Lower leg skin (tissue), 3 donors: ENCODE results near the gene SLC35G6.
"Not testable (repeated sequence)": the region's sequence is repeated elsewhere in the genome, so short reads cannot be mapped to it uniquely, and the experiment has no call there.

Source experiments
- CTCF ChIP-seq, 3 donors: fragments of 450-650 bp; IDR thresholded peaks; one replicate each; pipeline ENCODE4 v1.5.1; 2016; ENCODE audit warnings: antibody characterized with exemption in 3 of 3, mild to moderate bottlenecking in 3 of 3, moderate library complexity in 2 of 3
- POLR2A ChIP-seq, 2 donors: fragments of 450-650 bp; IDR thresholded peaks; one replicate each; pipeline ENCODE4 v1.6.1; 2016 to 2017; ENCODE audit warnings: antibody characterized with exemption in 2 of 2, mild to moderate bottlenecking in 1 of 2, moderate library complexity in 1 of 2

- TF ChIP-seq CTCF, POLR2A (IDR thresholded peaks at IDR 0.05): not testable (repeated sequence)
Measured at GRCh38 chr17:7469843-7470242, 11.4 kb upstream of the SLC35G6 start.
